ENCODE data around the gene GET4. TPM values are rescaled to one million over a fixed set of nuclear protein-coding genes. Genes with fewer than 3 reads are reported as not detected.
"Not testable (repeated sequence)": the region's sequence is repeated elsewhere in the genome, so short reads cannot be mapped to it uniquely, and the experiment has no call there.

GET4 gene
- total RNA-seq, 1 donor, result 17.7 TPM

DNA sequence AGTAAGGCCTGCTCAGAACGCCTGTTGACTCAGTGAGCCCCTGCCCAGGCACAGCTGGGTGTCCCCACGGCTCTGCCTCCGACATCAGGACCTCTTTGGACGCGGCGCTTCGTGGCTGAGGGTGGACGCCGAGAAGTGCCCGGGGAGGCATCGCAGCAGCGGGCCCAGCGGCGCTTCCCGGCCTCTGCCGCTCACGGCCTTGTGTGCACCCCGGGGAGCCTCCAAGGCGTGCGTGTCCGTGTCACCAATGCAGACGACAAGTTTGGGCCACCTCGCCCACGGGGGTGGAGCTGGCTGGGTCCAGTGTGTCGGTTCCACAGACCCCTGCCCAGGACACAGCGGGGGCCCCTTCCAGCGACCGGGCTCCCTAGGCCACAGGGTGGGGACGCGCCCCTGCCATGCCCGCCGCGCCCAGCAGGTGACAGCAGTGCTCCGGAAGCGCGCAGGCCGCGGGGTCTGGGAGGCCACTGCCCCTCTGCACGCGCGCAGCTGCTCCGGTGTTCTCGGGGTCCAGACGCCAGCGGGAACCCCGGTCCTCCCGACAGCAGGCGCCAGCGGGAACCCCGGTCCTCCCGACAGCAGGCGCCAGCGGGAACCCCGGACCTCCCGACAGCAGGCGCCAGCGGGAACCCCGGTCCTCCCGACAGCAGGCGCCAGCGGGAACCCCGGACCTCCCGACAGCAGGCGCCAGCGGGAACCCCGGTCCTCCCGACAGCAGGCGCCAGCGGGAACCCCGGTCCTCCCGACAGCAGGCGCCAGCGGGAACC is 32.4 kb downstream of the GET4 start:
- not testable (repeated sequence) for H3K79me2 ChIP-seq (ENCODE audit: insufficient read depth, low read length); H3K27ac ChIP-seq (ENCODE audit: low read depth, low read length)
- TF ChIP-seq, protein P1, sequence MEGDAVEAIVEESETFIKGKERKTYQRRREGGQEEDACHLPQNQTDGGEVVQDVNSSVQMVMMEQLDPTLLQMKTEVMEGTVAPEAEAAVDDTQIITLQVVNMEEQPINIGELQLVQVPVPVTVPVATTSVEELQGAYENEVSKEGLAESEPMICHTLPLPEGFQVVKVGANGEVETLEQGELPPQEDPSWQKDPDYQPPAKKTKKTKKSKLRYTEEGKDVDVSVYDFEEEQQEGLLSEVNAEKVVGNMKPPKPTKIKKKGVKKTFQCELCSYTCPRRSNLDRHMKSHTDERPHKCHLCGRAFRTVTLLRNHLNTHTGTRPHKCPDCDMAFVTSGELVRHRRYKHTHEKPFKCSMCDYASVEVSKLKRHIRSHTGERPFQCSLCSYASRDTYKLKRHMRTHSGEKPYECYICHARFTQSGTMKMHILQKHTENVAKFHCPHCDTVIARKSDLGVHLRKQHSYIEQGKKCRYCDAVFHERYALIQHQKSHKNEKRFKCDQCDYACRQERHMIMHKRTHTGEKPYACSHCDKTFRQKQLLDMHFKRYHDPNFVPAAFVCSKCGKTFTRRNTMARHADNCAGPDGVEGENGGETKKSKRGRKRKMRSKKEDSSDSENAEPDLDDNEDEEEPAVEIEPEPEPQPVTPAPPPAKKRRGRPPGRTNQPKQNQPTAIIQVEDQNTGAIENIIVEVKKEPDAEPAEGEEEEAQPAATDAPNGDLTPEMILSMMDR (IDR thresholded peaks at IDR 0.05; ENCODE audit: extremely low read depth, low read depth, low read length), result peak; percentile 48

DNA sequence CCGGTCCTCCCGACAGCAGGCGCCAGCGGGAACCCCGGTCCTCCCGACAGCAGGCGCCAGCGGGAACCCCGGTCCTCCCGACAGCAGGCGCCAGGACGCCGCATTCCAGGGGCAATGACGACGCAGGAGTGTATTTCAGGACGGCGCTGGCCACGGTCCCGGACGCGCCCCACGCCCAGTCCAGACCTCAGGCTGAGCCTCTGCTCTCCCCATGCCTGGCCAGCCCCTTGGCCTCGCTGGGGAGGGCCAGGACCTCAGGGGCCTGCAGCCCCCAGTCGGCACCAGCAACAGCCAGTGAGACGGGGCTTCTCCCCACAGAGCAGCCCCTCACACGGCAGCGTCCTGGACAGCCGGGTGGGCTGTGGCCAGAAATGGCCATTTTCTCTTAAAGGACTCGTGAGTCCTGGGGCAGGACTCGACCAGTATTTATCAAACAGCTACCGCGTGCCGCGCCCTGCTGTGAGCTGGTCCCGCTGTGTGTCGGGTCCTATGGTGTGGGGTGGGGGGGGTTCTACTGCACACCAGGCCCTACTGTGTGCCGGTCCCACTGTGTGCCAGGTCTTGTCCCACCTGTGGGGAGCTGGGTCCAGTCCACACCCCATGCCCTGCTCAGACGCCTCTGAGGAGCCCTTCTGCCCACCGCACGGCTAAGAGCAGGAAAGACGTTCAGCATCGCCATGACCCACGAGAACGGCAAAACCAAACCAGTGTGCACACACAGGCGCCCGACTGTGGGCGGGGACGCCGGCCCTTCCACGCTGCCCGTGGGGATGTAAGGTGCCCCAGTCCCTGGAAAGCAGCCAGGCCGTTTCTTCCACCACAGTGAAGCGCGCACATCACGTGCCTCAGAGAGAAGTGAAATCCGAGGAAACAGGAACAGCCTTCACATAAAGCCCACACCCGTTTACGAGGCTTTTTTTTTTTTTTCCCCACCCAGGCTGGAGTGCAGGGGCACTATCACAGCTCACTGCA is 33.3 kb downstream of the GET4 start:
- peaks cover 4% of the 10 kb centered on the region for H3K4me1 ChIP-seq (ENCODE audit: insufficient read depth, low read length)
- H2AFZ ChIP-seq (ENCODE audit: low read length), result no peak overlapping the region
- H3K4me2 ChIP-seq (ENCODE audit: insufficient read depth, low read length), result no peak overlapping the region
- peak overlapping the region; percentile 33 for H3K4me3 ChIP-seq (ENCODE audit: insufficient read depth, low read length)
- no peaks in the 10 kb centered on the region for H3K36me3 ChIP-seq (ENCODE audit: insufficient read depth, low read length)
- H4K20me1 ChIP-seq (ENCODE audit: insufficient read depth, low read length), result no peaks in the 10 kb centered on the region
- H3K79me2 ChIP-seq (ENCODE audit: insufficient read depth, low read length), result no peaks in the 10 kb centered on the region
- DNase-seq (ENCODE audit: insufficient read length, low spot score, missing footprints), result peak; percentile 97
- TF ChIP-seq, protein P1 (IDR thresholded peaks at IDR 0.05; ENCODE audit: extremely low read depth, low read depth, low read length), result no peak
- H3K27me3 ChIP-seq (ENCODE audit: insufficient read depth, low read length), result peaks cover 22% of the 10 kb centered on the region
- no peaks in the 10 kb centered on the region for H3K9me3 ChIP-seq (ENCODE audit: low read depth, low read length)
- H3K27ac ChIP-seq (ENCODE audit: low read depth, low read length), result no peak overlapping the region

More for the DNA sequence above, 32.4 kb downstream of the GET4 start:
- not testable (repeated sequence) for H3K36me3 ChIP-seq (ENCODE audit: insufficient read depth, low read length); H3K9me3 ChIP-seq (ENCODE audit: low read depth, low read length); H4K20me1 ChIP-seq (ENCODE audit: insufficient read depth, low read length); H3K4me1 ChIP-seq (ENCODE audit: insufficient read depth, low read length); H3K4me3 ChIP-seq (ENCODE audit: insufficient read depth, low read length); H2AFZ ChIP-seq (ENCODE audit: low read length); H3K4me2 ChIP-seq (ENCODE audit: insufficient read depth, low read length)
- DNase-seq (ENCODE audit: insufficient read length, low spot score, missing footprints), result peak; percentile 98
- H3K27me3 ChIP-seq (ENCODE audit: insufficient read depth, low read length), result peaks cover 30% of the 10 kb centered on the region

DNA sequence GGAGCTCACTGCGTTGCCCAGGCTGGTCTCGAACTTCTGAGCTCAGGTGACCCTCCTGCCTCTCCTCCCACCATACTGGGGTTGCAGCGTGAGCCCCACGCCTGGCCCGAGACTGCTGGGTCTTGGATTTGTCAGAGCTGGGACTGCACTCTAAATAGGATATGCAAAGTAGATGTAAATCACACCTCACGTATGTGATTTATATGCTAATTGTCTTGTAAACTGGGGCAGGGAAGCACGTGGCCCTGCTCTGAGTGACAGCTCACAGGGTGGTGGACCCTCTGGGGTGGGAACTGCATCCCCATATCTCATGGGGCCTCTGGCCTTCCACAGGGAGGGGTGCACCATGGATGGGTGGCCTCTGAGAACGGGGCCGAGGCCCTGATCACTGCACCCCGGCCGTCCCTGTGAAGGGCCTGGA is 34.1 kb downstream of the GET4 start:
- no peak for DNase-seq (ENCODE audit: insufficient read length, low spot score, missing footprints)
- H3K9me3 ChIP-seq (ENCODE audit: low read depth, low read length), result no peaks in the 10 kb centered on the region
- H3K4me1 ChIP-seq (ENCODE audit: insufficient read depth, low read length), result no peaks in the 10 kb centered on the region
- H4K20me1 ChIP-seq (ENCODE audit: insufficient read depth, low read length), result no peaks in the 10 kb centered on the region
- H3K36me3 ChIP-seq (ENCODE audit: insufficient read depth, low read length), result no peaks in the 10 kb centered on the region
- H3K79me2 ChIP-seq (ENCODE audit: insufficient read depth, low read length), result no peaks in the 10 kb centered on the region
- TF ChIP-seq, protein P1 (IDR thresholded peaks at IDR 0.05; ENCODE audit: extremely low read depth, low read depth, low read length), result no peak
- H3K4me3 ChIP-seq (ENCODE audit: insufficient read depth, low read length), result no peak overlapping the region
- no peak overlapping the region for H3K4me2 ChIP-seq (ENCODE audit: insufficient read depth, low read length)
- H2AFZ ChIP-seq (ENCODE audit: low read length), result no peak overlapping the region
- no peak overlapping the region for H3K27ac ChIP-seq (ENCODE audit: low read depth, low read length)
- peaks cover 17% of the 10 kb centered on the region for H3K27me3 ChIP-seq (ENCODE audit: insufficient read depth, low read length)

Measured in osteoblast (primary cell).